ENCODE data around the gene CPM.
"Not testable (repeated sequence)": the region's sequence is repeated elsewhere in the genome, so short reads cannot be mapped to it uniquely, and the experiment has no call there.

CPM gene

GRCh38 chr12:68846811-68847210, 86.2 kb downstream of the CPM start:
- H3K4me3 ChIP-seq (ENCODE audit: low read depth, low read length) = no peak overlapping the region
- TF ChIP-seq, protein P1, sequence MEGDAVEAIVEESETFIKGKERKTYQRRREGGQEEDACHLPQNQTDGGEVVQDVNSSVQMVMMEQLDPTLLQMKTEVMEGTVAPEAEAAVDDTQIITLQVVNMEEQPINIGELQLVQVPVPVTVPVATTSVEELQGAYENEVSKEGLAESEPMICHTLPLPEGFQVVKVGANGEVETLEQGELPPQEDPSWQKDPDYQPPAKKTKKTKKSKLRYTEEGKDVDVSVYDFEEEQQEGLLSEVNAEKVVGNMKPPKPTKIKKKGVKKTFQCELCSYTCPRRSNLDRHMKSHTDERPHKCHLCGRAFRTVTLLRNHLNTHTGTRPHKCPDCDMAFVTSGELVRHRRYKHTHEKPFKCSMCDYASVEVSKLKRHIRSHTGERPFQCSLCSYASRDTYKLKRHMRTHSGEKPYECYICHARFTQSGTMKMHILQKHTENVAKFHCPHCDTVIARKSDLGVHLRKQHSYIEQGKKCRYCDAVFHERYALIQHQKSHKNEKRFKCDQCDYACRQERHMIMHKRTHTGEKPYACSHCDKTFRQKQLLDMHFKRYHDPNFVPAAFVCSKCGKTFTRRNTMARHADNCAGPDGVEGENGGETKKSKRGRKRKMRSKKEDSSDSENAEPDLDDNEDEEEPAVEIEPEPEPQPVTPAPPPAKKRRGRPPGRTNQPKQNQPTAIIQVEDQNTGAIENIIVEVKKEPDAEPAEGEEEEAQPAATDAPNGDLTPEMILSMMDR (conservative IDR thresholded peaks at IDR 0.05; ENCODE audit: low read depth, low read length) = no peak
- DNase-seq (ENCODE audit: low read depth) = no peak

DNA sequence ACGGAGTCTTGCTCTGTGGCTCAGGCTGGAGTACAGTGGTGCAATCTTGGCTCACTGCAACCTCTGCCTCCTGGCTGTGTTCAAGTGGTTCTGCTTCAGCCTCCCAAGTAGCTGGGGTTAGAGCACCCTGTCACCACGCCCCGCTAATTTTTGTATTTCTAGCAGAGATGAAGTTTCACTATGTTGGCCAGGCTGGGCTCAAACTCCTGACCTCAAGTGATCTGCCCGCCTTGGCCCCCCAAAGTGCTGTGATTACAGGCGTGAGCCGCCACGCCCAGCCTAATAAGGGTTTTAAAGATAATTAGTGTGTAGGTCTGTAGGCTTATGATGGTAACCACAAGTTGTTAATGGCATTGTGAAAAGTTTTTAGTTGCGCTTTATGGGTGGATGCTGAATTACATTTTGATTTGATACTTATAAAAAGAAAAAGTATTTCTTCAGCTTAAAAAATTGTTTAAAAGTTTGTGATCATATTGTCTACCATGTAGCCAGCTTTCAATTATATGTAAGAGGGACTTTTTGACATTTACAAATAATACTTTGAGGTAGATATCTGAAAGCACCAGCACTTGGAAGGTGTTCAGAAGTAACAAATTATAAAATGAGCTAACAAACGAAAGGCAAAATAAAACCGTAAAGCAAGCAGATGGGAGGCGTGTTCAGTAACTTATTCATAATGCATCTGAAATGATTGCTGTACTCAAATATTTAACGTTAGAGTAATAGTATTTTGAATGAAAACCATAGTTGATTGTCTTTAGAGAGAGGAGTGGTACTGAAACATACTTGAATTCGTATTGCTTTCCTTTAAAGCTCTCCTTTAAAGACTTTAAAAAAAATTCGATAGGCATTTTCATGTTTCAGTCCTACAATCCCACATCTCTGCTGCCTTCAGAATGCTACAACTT, 87.9 kb downstream of the CPM start:
- TF ChIP-seq, protein P1 (conservative IDR thresholded peaks at IDR 0.05; ENCODE audit: low read depth, low read length) = no peak
- no peak for DNase-seq (ENCODE audit: low read depth)
- H3K4me3 ChIP-seq (ENCODE audit: low read depth, low read length) = no peak overlapping the region

- no peak overlapping the region for H3K4me3 ChIP-seq (ENCODE audit: low read depth, low read length)
- no peak for DNase-seq (ENCODE audit: low read depth)
- TF ChIP-seq, protein P1 (conservative IDR thresholded peaks at IDR 0.05; ENCODE audit: low read depth, low read length) = no peak
These were observed 88.6 kb downstream of the CPM start for GRCh38 chr12:68844318-68844745.

DNA sequence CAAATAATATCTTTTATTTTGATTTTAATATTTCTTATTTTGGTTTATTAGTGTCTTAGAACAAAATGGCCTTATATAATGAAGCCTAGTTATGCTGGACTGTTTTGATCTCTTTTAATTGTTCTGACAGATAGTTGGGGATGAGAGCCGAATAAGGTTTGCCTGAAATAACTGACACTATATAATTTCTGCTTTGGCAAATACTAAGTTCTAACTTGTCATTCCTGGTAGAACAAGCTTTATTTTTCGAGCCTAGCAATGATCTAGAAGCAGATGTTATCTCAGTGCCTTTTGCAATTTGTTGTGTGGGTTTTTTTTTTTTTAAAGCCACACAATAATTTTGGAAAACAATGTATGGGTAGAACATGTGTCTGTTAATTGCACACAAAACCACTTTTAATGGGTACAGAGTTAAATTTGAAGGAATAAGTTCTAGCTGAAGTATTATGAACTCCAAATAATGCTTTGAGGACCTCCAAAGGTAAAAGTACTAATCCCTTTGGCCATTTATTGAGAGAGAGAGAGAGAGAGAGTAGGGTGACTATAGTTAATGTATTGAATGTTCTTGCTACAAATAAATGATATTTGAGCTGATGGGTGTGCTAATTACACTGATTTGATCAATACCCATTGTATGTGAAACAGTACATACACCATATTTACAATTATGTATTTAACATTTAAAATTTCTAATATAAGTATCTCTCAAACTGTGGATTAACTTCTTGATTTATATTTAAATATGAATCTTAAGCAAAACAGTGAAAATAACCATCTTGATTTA, 90.0 kb downstream of the CPM start:
- TF ChIP-seq, protein P1 (conservative IDR thresholded peaks at IDR 0.05; ENCODE audit: low read depth, low read length) = no peak
- H3K4me3 ChIP-seq (ENCODE audit: low read depth, low read length) = no peak overlapping the region
- no peak for DNase-seq (ENCODE audit: low read depth)

- TF ChIP-seq, protein P1 (conservative IDR thresholded peaks at IDR 0.05; ENCODE audit: low read depth, low read length) = no peak
- no peak for DNase-seq (ENCODE audit: low read depth)
- no peak overlapping the region for H3K4me3 ChIP-seq (ENCODE audit: low read depth, low read length)
These were observed 90.8 kb downstream of the CPM start for GRCh38 chr12:68842123-68842522.

DNA sequence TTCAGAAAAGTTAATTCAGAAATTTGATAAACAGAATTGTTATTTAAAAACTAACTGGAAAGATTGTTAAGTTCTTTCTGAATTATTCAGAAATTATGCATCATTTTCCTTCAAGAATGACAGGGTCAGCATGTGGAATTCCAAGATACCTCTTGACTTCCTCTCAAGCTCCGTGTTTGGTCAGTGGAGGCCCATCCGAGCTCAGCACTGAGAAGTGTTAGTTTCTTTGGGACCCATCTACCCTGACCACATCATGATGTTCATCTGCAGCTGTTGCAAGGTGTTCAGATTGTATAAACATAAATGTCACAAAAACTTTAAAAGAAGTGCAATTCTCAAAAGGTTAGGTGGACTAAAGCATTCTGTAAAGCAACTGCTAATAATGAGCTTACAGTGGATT, 91.3 kb downstream of the CPM start:
- TF ChIP-seq, protein P1 (conservative IDR thresholded peaks at IDR 0.05; ENCODE audit: low read depth, low read length) = no peak
- H3K4me3 ChIP-seq (ENCODE audit: low read depth, low read length) = no peak overlapping the region
- no peak for DNase-seq (ENCODE audit: low read depth)

DNA sequence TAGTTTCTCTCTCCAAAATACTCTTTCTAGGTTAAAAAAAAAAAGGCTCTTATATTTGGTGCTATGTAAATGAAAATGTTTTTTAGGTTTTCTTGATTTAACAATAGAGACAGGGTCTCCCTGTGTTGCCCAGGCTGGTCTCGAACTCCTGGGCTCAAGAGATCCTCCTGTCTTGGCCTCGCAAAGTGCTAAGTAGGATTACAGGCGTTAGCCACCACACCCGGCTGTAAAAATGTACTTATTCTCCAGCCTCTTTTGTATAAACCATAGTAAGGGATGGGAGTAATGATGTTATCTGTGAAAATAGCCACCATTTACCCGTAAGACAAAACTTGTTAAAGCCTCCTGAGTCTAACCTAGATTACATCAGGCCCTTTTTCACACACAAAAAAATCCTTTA, 91.8 kb downstream of the CPM start:
- not testable (repeated sequence) for DNase-seq (ENCODE audit: low read depth); H3K4me3 ChIP-seq (ENCODE audit: low read depth, low read length)
